ENCODE results near the gene C3AR1. TPM values are rescaled to one million over a fixed set of nuclear protein-coding genes. Genes with fewer than 3 reads are reported as not detected.

Gene C3AR1
- total and polyA plus RNA-seq, 9 donors: 3.7 to 6.5 (median 4.8) TPM

DNA sequence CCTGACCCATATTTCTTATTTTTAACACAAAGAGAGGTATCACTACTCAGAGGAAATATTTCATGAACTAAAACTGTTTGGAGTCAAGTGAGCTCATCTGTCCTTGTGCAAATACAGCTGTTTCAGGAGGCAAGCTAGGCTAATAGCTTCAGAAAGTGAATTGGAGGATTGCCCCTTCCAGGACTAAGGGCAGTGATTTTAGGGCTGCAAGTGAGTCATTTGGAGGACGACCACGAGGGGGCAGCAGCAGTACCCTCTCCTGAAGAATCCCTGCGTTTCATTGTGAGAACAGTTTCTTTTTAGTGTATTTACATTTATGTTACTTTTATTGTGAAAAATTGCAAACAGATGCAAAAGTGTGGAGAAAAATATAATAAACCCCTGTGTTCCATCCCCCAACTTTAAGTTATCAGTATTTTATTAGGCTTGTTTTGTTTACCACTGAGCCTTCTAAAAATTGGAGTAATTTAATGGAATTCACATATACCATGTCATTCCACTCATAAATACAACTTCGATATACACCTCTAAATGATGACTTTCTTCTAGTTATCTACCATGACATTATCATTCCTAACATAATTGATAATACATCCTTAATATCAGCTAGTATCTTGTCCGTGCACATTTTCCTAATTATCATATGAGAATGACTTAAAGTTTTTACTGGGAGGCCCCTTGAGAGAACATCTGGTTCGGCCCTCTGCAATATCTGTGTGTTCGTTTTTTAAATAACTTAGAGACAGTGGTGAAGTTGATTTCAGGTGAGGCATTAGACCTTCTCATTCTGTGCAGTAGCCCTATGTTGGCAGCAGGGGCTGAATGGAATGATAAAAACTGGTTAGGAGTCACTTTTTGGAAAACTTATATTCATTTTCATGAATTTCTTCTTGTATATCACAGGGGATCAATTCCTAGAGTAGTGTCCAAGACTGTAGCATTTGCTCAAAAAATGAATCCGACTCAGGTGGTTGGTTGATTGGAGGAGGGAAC is 19.9 kb downstream of the C3AR1 start:
- Histone ChIP-seq H3K36me3 (ENCODE audit: control insufficient read depth, insufficient read depth, low read length) (peaks cover 75% of the 10 kb centered on the region), H3K4me3 (ENCODE audit: low read length) (no peak overlapping the region), H3K27ac (ENCODE audit: low read length) (no peak overlapping the region), H3K4me1 (ENCODE audit: control insufficient read depth, insufficient read depth, low read length) (no peaks in the 10 kb centered on the region), H3K27me3 (ENCODE audit: control insufficient read depth, insufficient read depth, low read length) (no peaks in the 10 kb centered on the region), H3K9me3 (replicated peaks; ENCODE audit: control insufficient read depth, low read depth, low read length) (no peaks in the 10 kb centered on the region)
- WGBS (ENCODE audit: insufficient coverage): 33% methylated on average over 3 of the region's 8 CpGs
- DNase-seq: peak; percentile 83

- no peak overlapping the region for H3K27ac ChIP-seq (ENCODE audit: low read length)
- H3K4me3 ChIP-seq (ENCODE audit: low read length): no peak overlapping the region
- DNase-seq: no peak
- no peaks in the 10 kb centered on the region for H3K9me3 ChIP-seq (replicated peaks; ENCODE audit: control insufficient read depth, low read depth, low read length)
- peaks cover 29% of the 10 kb centered on the region for H3K4me1 ChIP-seq (ENCODE audit: control insufficient read depth, insufficient read depth, low read length)
- peaks cover 50% of the 10 kb centered on the region for H3K36me3 ChIP-seq (ENCODE audit: control insufficient read depth, insufficient read depth, low read length)
- WGBS (ENCODE audit: insufficient coverage): 100% methylated on average over 1 of the region's 1 CpG
- no peaks in the 10 kb centered on the region for H3K27me3 ChIP-seq (ENCODE audit: control insufficient read depth, insufficient read depth, low read length)
Measured at GRCh38 chr12:8040791-8041190, 25.4 kb downstream of the C3AR1 start.

GRCh38 chr12:8038659-8039114 is 27.5 kb downstream of the C3AR1 start:
- DNase-seq: peak; percentile 62
- H3K36me3 ChIP-seq (ENCODE audit: control insufficient read depth, insufficient read depth, low read length): peaks cover 42% of the 10 kb centered on the region
- no peaks in the 10 kb centered on the region for H3K9me3 ChIP-seq (replicated peaks; ENCODE audit: control insufficient read depth, low read depth, low read length)
- no peaks in the 10 kb centered on the region for H3K27me3 ChIP-seq (ENCODE audit: control insufficient read depth, insufficient read depth, low read length)
- 15% methylated on average over 11 of the region's 13 CpGs for WGBS (ENCODE audit: insufficient coverage)
- H3K4me1 ChIP-seq (ENCODE audit: control insufficient read depth, insufficient read depth, low read length): peaks cover 46% of the 10 kb centered on the region
- H3K4me3 ChIP-seq (ENCODE audit: low read length): no peak overlapping the region
- H3K27ac ChIP-seq (ENCODE audit: low read length): peak overlapping the region; percentile 35

DNA sequence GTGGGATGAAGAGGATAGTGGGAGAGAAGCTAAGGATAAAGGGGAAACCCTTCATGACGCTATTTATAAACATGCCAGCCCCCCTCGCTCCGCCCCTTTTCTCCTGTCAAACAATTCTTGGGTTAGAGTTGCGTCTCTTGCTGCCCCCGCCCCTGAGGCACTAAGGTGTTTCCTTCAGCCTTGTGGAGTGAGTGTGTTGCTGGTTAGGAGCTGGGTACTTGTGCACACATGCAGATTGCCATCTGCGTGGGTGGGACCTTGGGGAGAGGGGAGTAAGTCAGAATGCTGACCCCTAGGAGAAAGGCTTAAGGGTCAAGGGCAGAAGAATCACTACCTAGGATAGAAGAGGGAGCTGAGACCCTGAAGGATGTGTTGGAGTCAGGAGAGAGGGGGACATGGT is 28.2 kb downstream of the C3AR1 start:
- peaks cover 51% of the 10 kb centered on the region for H3K4me1 ChIP-seq (ENCODE audit: control insufficient read depth, insufficient read depth, low read length)
- no peak overlapping the region for H3K27ac ChIP-seq (ENCODE audit: low read length)
- DNase-seq: no peak
- no peaks in the 10 kb centered on the region for H3K27me3 ChIP-seq (ENCODE audit: control insufficient read depth, insufficient read depth, low read length)
- H3K9me3 ChIP-seq (replicated peaks; ENCODE audit: control insufficient read depth, low read depth, low read length): no peaks in the 10 kb centered on the region
- WGBS (ENCODE audit: insufficient coverage): 71% methylated on average over 1 of the region's 6 CpGs
- peaks cover 36% of the 10 kb centered on the region for H3K36me3 ChIP-seq (ENCODE audit: control insufficient read depth, insufficient read depth, low read length)
- H3K4me3 ChIP-seq (ENCODE audit: low read length): no peak overlapping the region

GRCh38 chr12:8037046-8037663 is 29.0 kb downstream of the C3AR1 start:
- Histone ChIP-seq H3K9me3 (replicated peaks; ENCODE audit: control insufficient read depth, low read depth, low read length) (no peaks in the 10 kb centered on the region), H3K27ac (ENCODE audit: low read length) (no peak overlapping the region), H3K4me1 (ENCODE audit: control insufficient read depth, insufficient read depth, low read length) (peaks cover 51% of the 10 kb centered on the region), H3K27me3 (ENCODE audit: control insufficient read depth, insufficient read depth, low read length) (no peaks in the 10 kb centered on the region), H3K36me3 (ENCODE audit: control insufficient read depth, insufficient read depth, low read length) (peaks cover 31% of the 10 kb centered on the region), H3K4me3 (ENCODE audit: low read length) (no peak overlapping the region)
- WGBS (ENCODE audit: insufficient coverage): 11% methylated on average over 2 of the region's 6 CpGs
- DNase-seq: peak; percentile 46

DNA sequence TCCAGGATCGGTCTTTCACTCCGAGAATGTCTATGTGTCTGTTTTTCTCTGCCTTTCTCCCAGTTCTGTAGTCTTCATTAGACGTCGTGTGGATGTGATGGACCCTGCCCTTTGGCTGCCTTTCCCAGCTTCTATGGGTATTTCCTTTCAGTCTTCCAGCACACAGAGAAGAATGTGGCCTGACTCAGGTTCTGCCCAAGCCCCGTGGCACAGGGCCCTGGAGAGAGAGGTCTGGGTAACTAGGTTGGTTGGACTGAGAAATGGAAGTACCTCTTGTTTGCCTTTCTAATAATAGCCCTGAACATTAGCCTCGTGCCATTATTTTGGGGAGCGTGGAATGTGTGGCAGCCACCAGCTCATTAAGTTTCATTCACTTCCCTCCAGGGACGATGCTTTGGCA is 29.8 kb downstream of the C3AR1 start:
- H3K4me1 ChIP-seq (ENCODE audit: control insufficient read depth, insufficient read depth, low read length): peaks cover 53% of the 10 kb centered on the region
- H3K9me3 ChIP-seq (replicated peaks; ENCODE audit: control insufficient read depth, low read depth, low read length): no peaks in the 10 kb centered on the region
- DNase-seq: peak; percentile 69
- H3K27me3 ChIP-seq (ENCODE audit: control insufficient read depth, insufficient read depth, low read length): no peaks in the 10 kb centered on the region
- H3K27ac ChIP-seq (ENCODE audit: low read length): no peak overlapping the region
- WGBS (ENCODE audit: insufficient coverage): 40% methylated on average over 1 of the region's 8 CpGs
- peaks cover 23% of the 10 kb centered on the region for H3K36me3 ChIP-seq (ENCODE audit: control insufficient read depth, insufficient read depth, low read length)
- H3K4me3 ChIP-seq (ENCODE audit: low read length): no peak overlapping the region

- H3K4me3 ChIP-seq (ENCODE audit: low read length): no peak overlapping the region
- peaks cover 53% of the 10 kb centered on the region for H3K4me1 ChIP-seq (ENCODE audit: control insufficient read depth, insufficient read depth, low read length)
Measured at GRCh38 chr12:8035440-8036010, 30.6 kb downstream of the C3AR1 start.

GRCh38 chr12:8034802-8035201 is 31.4 kb downstream of the C3AR1 start:
- H3K4me1 ChIP-seq (ENCODE audit: control insufficient read depth, insufficient read depth, low read length): peaks cover 53% of the 10 kb centered on the region
- no peak overlapping the region for H3K27ac ChIP-seq (ENCODE audit: low read length)

More at GRCh38 chr12:8035440-8036010, 30.6 kb downstream of the C3AR1 start:
- Histone ChIP-seq H3K36me3 (ENCODE audit: control insufficient read depth, insufficient read depth, low read length) (peaks cover 16% of the 10 kb centered on the region), H3K27ac (ENCODE audit: low read length) (no peak overlapping the region), H3K9me3 (replicated peaks; ENCODE audit: control insufficient read depth, low read depth, low read length) (no peaks in the 10 kb centered on the region), H3K27me3 (ENCODE audit: control insufficient read depth, insufficient read depth, low read length) (no peaks in the 10 kb centered on the region)
- DNase-seq: no peak
- WGBS (ENCODE audit: insufficient coverage): 61% methylated on average over 2 of the region's 5 CpGs

GRCh38 chr12:8033153-8034044 is 32.8 kb downstream of the C3AR1 start:
- Histone ChIP-seq H3K27ac (ENCODE audit: low read length) (peak overlapping the region; percentile 96), H3K36me3 (ENCODE audit: control insufficient read depth, insufficient read depth, low read length) (peaks cover 5% of the 10 kb centered on the region), H3K4me1 (ENCODE audit: control insufficient read depth, insufficient read depth, low read length) (peaks cover 46% of the 10 kb centered on the region), H3K27me3 (ENCODE audit: control insufficient read depth, insufficient read depth, low read length) (no peaks in the 10 kb centered on the region), H3K4me3 (ENCODE audit: low read length) (peak overlapping the region; percentile 93), H3K9me3 (replicated peaks; ENCODE audit: control insufficient read depth, low read depth, low read length) (no peaks in the 10 kb centered on the region)
- DNase-seq: peak; percentile 84
- WGBS (ENCODE audit: insufficient coverage): 7% methylated on average over 2 of the region's 17 CpGs

More at GRCh38 chr12:8034802-8035201, 31.4 kb downstream of the C3AR1 start:
- no peaks in the 10 kb centered on the region for H3K9me3 ChIP-seq (replicated peaks; ENCODE audit: control insufficient read depth, low read depth, low read length)
- H3K36me3 ChIP-seq (ENCODE audit: control insufficient read depth, insufficient read depth, low read length): peaks cover 10% of the 10 kb centered on the region
- no peak for DNase-seq
- H3K27me3 ChIP-seq (ENCODE audit: control insufficient read depth, insufficient read depth, low read length): no peaks in the 10 kb centered on the region
- no peak overlapping the region for H3K4me3 ChIP-seq (ENCODE audit: low read length)

All from muscle of leg (tissue), 11 donors.